Stomach (tissue), 4 donors: ENCODE results near the gene APP.
A peak's percentile ranks its signal among the peaks of the same experiment; 100 is the strongest.

Experiments used
- CTCF ChIP-seq, 7 experiments: fragments of 450-650 bp in 4 of 7; fragments of 200-600 bp in 3 of 7; sonication (generic) in 3 of 7; IDR thresholded peaks; one replicate each; pipeline ENCODE4 v1.5.1; 2016 to 2019; ENCODE audit warnings: antibody characterized with exemption in 7 of 7, control low read depth in 2 of 7, mild to moderate bottlenecking in 1 of 7
- POLR2A ChIP-seq, 4 donors: fragments of 450-650 bp; IDR thresholded peaks; one replicate each; pipeline ENCODE4 v1.6.1; 2016; ENCODE audit warnings: antibody characterized with exemption in 4 of 4, control low read depth in 2 of 4, mild to moderate bottlenecking in 1 of 4, moderate library complexity in 1 of 4
- POLR2AphosphoS5 ChIP-seq, 3 donors: sonication (generic); formaldehyde crosslinking; IDR thresholded peaks; one replicate each; pipeline ENCODE4 v1.6.1; 2016; ENCODE audit warnings: antibody characterized with exemption in 3 of 3

GRCh38 chr21:25956993-25957714 lies 213.4 kb downstream of the APP start:
- no peak for TF ChIP-seq CTCF (IDR thresholded peaks at IDR 0.05)
- TF ChIP-seq POLR2AphosphoS5 (IDR thresholded peaks at IDR 0.05), result peak in 1 of 3 donors; percentile 4
- TF ChIP-seq POLR2A (IDR thresholded peaks at IDR 0.05), result no peak
